ENCODE measurements around the gene RPS18. TPM values are rescaled to one million over a fixed set of nuclear protein-coding genes. Genes with fewer than 3 reads are reported as not detected.

RPS18 gene
- polyA plus RNA-seq, 2 of the 4 experiments (the other 2 are of a cell fraction) = 3,426 to 3,611 TPM

DNA sequence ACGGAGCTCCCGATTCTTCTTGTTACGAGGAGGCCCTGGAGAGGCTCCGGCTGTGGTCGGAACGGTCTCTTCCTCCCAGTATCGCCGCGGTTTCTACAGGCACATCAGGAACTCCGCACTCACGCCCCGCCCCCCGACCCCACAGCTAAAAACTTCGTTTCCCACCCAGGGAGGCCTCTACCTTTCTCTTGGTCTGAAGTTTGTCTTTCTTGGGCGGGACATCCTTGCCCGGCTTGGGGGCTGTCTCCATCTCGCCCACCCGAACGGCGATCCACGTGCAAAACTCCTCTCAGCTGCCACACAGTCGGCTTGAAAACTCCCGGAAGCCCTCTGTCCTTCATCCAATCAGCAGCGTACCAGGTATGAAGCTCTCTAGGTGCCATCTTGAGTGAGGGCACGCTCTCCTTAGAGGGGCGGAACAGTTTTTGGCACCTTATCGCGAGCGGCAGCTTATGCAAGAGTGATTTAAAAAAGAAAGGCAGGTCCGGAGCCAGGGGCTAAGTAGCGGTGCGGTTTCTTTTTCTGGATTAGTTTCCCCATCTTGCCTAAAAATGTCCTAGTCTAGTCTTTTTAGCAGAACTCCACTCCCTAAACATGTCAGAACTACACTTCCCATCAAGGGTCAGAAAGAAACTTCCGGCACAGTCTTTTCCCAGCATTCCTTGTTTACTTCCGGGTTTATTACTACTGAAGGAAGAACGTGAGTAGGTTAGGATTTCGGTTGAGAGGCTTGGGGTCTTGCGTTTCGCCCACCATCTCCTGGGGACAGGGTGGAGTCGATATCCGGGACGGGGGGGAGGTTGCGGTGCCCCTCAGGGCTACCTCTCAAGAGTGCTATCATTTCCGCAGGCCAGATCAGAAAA lies 17.3 kb downstream of the RPS18 start, which contains the start of the genes PFDN6 and WDR46:
PFDN6 (plus strand) TSS at position 681 of the 863 bp plus-strand sequence. CDS start 256 bp downstream, outside the sequence.
WDR46 (minus strand) TSS at position 319 of the 863 bp plus-strand sequence; CDS start at position 250, 69 bp downstream.
- Histone ChIP-seq H3K4me1 (peaks cover 13% of the 10 kb centered on the region; the same call in 2 of the 3 replicates), H3K4me2 (peak within 1 kb of the TSS; percentile 91), H3K4me3 (peak within 1 kb of the TSS; percentile 81), H3K27ac (peak within 1 kb of the TSS; percentile 80 to 91), H3K9me3 (no peaks in the 10 kb centered on the region)
- ChIA-PET CTCF (interaction anchor here (0.6 to 5.8 kb wide), 6 partner anchors 8 to 1133 kb away, joined by 3 to 44 read pairs (median 4); partner anchors contain the start of genes B3GALT4 and RGL2), POLR2A (interaction anchor here (0.5 to 1.8 kb wide), 6 partner anchors 10 to 165 kb away, joined by 3 to 20 read pairs (median 10); partner anchors contain the start of genes B3GALT4, RGL2, RPS18 and VPS52)
- FAIRE-seq (no peak), ATAC-seq (peak; percentile 98), DNase-seq (ENCODE audit: low read depth in 1 of 2, low spot score in 1 of 2) (peak; percentile 86 to 96)
- TF ChIP-seq CBX8 (IDR thresholded peaks at IDR 0.05) (no peak), SMC3 (IDR thresholded peaks at IDR 0.05) (no peak), PHF8 (IDR thresholded peaks at IDR 0.05; ENCODE audit: borderline replicate concordance, low read depth) (no peak; the same call in 1 of the 2 replicates), TP53 (CRISPR knock-in tag; IDR thresholded peaks at IDR 0.05) (no peak), HOXB5 (CRISPR knock-in tag; IDR thresholded peaks at IDR 0.05) (no peak), JUN (IDR thresholded peaks at IDR 0.05) (peak; percentile 54 to 69; a peak in 2 of 5 replicates), CHD2 (IDR thresholded peaks at IDR 0.05; ENCODE audit: low read length, partially characterized antibody) (peak; percentile 62), MAFK (IDR thresholded peaks at IDR 0.05; ENCODE audit: partially characterized antibody) (no peak), POLR2A (IDR thresholded peaks at IDR 0.05; ENCODE audit: low read length) (peak; percentile 27), FOSL2 (IDR thresholded peaks at IDR 0.05) (no peak), FOSL2 (CRISPR knock-in tag; IDR thresholded peaks at IDR 0.05) (no peak), NFE2L2 (conservative IDR thresholded peaks at IDR 0.05; ENCODE audit: low read length) (no peak), CBX2 (IDR thresholded peaks at IDR 0.05; ENCODE audit: borderline replicate concordance, low read depth) (no peak), RNF2 (IDR thresholded peaks at IDR 0.05; ENCODE audit: borderline replicate concordance, low read depth) (no peak), MYC (IDR thresholded peaks at IDR 0.05; ENCODE audit: borderline replicate concordance, low read length) (no peak), EHF (CRISPR knock-in tag; IDR thresholded peaks at IDR 0.05) (no peak), KDM5A (IDR thresholded peaks at IDR 0.05) (peak; percentile 62; the same call in 1 of the 2 replicates), TFCP2L1 (CRISPR knock-in tag; IDR thresholded peaks at IDR 0.05) (no peak), FOSB (CRISPR knock-in tag; IDR thresholded peaks at IDR 0.05) (no peak), SREBF2 (IDR thresholded peaks at IDR 0.05) (no peak)
- TF ChIP-seq, protein P1, sequence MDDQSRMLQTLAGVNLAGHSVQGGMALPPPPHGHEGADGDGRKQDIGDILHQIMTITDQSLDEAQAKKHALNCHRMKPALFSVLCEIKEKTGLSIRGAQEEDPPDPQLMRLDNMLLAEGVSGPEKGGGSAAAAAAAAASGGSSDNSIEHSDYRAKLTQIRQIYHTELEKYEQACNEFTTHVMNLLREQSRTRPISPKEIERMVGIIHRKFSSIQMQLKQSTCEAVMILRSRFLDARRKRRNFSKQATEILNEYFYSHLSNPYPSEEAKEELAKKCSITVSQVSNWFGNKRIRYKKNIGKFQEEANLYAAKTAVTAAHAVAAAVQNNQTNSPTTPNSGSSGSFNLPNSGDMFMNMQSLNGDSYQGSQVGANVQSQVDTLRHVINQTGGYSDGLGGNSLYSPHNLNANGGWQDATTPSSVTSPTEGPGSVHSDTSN (IDR thresholded peaks at IDR 0.05) = no peak
- TF ChIP-seq, protein P2, sequence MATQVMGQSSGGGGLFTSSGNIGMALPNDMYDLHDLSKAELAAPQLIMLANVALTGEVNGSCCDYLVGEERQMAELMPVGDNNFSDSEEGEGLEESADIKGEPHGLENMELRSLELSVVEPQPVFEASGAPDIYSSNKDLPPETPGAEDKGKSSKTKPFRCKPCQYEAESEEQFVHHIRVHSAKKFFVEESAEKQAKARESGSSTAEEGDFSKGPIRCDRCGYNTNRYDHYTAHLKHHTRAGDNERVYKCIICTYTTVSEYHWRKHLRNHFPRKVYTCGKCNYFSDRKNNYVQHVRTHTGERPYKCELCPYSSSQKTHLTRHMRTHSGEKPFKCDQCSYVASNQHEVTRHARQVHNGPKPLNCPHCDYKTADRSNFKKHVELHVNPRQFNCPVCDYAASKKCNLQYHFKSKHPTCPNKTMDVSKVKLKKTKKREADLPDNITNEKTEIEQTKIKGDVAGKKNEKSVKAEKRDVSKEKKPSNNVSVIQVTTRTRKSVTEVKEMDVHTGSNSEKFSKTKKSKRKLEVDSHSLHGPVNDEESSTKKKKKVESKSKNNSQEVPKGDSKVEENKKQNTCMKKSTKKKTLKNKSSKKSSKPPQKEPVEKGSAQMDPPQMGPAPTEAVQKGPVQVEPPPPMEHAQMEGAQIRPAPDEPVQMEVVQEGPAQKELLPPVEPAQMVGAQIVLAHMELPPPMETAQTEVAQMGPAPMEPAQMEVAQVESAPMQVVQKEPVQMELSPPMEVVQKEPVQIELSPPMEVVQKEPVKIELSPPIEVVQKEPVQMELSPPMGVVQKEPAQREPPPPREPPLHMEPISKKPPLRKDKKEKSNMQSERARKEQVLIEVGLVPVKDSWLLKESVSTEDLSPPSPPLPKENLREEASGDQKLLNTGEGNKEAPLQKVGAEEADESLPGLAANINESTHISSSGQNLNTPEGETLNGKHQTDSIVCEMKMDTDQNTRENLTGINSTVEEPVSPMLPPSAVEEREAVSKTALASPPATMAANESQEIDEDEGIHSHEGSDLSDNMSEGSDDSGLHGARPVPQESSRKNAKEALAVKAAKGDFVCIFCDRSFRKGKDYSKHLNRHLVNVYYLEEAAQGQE (IDR thresholded peaks at IDR 0.05) = peak; percentile 72
- TF ChIP-seq, protein P3, sequence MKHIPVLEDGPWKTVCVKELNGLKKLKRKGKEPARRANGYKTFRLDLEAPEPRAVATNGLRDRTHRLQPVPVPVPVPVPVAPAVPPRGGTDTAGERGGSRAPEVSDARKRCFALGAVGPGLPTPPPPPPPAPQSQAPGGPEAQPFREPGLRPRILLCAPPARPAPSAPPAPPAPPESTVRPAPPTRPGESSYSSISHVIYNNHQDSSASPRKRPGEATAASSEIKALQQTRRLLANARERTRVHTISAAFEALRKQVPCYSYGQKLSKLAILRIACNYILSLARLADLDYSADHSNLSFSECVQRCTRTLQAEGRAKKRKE (CRISPR knock-in tag; IDR thresholded peaks at IDR 0.05; ENCODE audit: low read depth) = no peak
- TF ChIP-seq, protein P4, sequence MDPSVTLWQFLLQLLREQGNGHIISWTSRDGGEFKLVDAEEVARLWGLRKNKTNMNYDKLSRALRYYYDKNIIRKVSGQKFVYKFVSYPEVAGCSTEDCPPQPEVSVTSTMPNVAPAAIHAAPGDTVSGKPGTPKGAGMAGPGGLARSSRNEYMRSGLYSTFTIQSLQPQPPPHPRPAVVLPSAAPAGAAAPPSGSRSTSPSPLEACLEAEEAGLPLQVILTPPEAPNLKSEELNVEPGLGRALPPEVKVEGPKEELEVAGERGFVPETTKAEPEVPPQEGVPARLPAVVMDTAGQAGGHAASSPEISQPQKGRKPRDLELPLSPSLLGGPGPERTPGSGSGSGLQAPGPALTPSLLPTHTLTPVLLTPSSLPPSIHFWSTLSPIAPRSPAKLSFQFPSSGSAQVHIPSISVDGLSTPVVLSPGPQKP (IDR thresholded peaks at IDR 0.05; ENCODE audit: low read depth, low read length) = no peak
- TF ChIP-seq, protein P5, sequence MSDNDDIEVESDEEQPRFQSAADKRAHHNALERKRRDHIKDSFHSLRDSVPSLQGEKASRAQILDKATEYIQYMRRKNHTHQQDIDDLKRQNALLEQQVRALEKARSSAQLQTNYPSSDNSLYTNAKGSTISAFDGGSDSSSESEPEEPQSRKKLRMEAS (IDR thresholded peaks at IDR 0.05) = peak; percentile 86
- TF ChIP-seq, protein P6, sequence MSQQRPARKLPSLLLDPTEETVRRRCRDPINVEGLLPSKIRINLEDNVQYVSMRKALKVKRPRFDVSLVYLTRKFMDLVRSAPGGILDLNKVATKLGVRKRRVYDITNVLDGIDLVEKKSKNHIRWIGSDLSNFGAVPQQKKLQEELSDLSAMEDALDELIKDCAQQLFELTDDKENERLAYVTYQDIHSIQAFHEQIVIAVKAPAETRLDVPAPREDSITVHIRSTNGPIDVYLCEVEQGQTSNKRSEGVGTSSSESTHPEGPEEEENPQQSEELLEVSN (IDR thresholded peaks at IDR 0.05; ENCODE audit: borderline replicate concordance, low read depth) = no peak; the same call in 1 of the 2 replicates
- 4% methylated on average over 23 of the region's 43 CpGs for WGBS (ENCODE audit: missing lambda C conversion rate)
